Left colon (tissue), 2 donors: ENCODE data around the gene CARHSP1. TPM values are rescaled to one million over a fixed set of nuclear protein-coding genes. Genes with fewer than 3 reads are reported as not detected.
"Not testable (repeated sequence)": the region's sequence is repeated elsewhere in the genome, so short reads cannot be mapped to it uniquely, and the experiment has no call there.

ENCODE experiments used
- ATAC-seq: fragments of 200-7000 bp; cut with Tn5 transposase; one replicate; pipeline ENCODE4 v1.9.1; 2020; ENCODE audit warnings: mild to moderate bottlenecking, moderate library complexity
- DNase-seq, 2 donors: peaks; one replicate each; pipeline ENCODE4 v3.0.0-alpha.2; 2020
- intact Hi-C, 2 donors: fragments of 100-400 bp; cut with DNase I in 1 of 2; cut with micrococcal nuclease in 1 of 2; formaldehyde crosslinking; loops; one replicate each; pipeline versions ENCODE4 v1.11.2 to v1.14.0; 2022; cut with DNase I, micrococcal nuclease
- total RNA-seq, 2 donors: library from RNA; stranded (reverse); fragmentation: NEBNext Ultra II Directional; extraction: Animal tissue kit (Norgen Biotek cat#: 25700); gene quantifications; one replicate each; pipeline ENCODE4 v1.2.1, GENCODE V29; 2021
- donor health status: DM: no; HTN: no; CAD: no.
- donor health status: DM: yes; HTN: yes; CAD: no.

Gene CARHSP1
- total RNA-seq, 2 donors from 2014 or later, result 50.2 to 50.9 TPM

- DNase-seq, result no peak
- intact Hi-C loops, result no loop called here
- ATAC-seq, result no peak
Measured at GRCh38 chr16:8847623-8848022, 21.2 kb downstream of the CARHSP1 start.

- intact Hi-C loops, result no loop called here
- DNase-seq (no peak), ATAC-seq (no peak)
Measured at GRCh38 chr16:8847145-8847544, 21.7 kb downstream of the CARHSP1 start.

DNA sequence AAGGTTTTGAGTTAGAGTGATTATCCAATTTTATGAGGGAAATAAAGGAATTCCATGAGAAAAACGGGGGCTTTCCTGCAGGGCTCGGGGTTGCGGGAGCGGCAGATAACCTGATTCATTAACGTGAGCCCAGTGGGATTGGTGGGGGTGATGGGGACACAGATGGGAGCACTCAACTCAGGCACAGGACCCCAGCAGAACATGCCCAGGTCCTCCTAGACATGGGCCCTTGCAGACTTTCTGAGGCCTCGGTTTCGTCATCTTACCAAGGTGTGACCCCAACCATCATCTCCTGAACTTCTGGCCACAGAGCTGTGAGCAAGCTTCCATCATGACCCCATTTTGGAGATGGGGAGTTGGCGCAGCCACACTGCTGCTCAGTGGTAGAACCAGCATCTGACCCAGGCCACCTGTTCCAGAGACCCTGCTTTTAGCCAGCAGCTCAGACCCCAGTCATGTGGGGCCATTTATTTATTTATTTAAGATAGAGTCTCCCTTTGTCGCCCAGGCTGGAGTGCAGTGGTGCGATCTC is 22.3 kb downstream of the CARHSP1 start:
- ATAC-seq (no peak), DNase-seq (no peak)
- intact Hi-C loops, result no loop called here

DNA sequence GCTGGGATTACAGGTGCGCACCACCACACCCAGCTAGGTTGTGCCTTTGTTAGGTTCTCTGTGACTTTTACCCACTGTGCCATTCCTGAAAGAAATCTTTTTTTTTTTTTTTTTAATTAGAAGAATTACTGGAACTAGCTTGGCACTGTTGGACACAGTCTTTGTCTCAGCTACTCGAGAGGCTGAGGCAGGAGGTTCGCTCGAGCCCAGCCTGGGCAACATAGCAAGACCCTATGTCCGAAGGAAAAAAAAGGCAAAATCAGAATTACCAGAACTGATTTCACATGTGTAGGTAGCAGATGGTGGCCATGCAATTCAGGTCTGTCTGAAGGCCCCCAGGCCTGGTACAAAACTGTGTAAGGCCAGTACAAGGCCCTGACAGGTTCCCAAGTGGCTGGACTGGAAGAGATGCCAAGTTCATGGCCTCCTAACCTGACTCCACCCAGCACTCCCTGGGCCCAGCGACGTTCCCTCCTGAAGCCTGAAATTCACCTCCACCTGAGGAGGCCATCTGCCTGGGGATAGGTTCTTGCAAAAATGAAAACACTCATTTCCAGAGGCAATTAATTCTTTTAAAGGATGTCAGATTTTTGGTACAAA is 23.0 kb downstream of the CARHSP1 start:
- DNase-seq (no peak), ATAC-seq (no peak)
- intact Hi-C loops, result no loop called here

DNA sequence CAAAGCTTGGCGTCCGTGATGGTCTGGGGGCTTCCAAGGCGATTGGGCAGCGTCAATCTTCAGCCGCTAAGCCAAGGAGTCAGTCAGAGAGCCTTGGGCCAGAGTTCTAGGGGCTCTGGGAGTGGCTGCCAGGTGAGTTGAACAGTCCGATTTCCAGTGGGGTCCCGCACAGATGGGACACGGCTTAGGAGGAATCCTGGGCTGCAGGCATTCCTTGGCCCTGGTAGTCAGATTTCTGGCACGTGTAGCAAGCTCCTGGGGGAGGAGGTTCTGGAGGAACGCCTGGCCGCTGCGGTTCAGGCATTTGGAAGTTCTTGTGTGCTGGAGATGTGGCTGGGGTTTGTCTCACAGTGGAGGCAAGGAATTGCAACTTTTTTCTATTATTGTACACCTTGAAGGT is 25.5 kb downstream of the CARHSP1 start:
- DNase-seq, intact Hi-C loops, ATAC-seq: not testable (repeated sequence)

DNA sequence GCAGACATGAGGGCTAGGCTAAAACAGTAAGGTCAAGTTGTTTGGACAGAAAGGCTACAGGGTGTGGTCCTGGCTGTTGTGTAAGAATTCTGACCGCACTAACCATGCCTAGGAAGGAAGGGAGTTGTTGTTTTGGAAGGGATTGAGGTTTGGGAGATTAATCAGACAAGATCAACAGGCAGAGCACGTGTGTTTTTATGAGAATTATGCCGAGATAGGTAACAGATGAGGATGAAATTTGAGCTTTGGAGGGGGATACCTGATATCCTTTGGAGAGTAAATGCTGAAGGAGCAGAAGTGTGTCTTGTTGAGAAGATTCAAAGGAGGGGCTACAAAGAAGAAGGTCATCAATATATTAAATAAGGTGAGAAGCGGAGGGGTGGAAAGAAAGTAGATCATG is 26.8 kb downstream of the CARHSP1 start:
- intact Hi-C loops, ATAC-seq, DNase-seq: not testable (repeated sequence)

DNA sequence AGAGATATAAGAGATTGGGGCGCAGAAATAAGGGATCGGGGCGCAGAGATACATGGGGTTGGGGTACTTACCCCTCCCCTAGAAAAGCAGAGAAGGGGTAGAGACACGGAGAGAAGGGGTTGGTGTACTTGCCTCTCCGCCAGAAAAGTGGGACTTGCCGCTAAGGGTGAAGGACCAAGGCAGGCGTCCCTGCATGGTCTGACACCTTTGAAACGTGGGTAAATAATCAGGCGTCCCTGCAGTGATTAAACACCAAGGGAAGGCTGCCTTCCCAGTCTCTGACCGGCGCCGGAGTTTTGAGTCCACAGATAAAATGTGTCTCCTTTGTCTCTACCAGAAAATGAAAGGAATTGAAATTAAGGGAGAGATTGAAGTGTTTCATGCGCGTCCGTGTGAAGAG is 31.2 kb downstream of the CARHSP1 start:
- intact Hi-C loops, result not testable (repeated sequence)

GRCh38 chr16:8836797-8837196 is 32.0 kb downstream of the CARHSP1 start:
- DNase-seq, ATAC-seq, intact Hi-C loops: not testable (repeated sequence)

More for the DNA sequence above, 31.2 kb downstream of the CARHSP1 start:
- DNase-seq, ATAC-seq: not testable (repeated sequence)

DNA sequence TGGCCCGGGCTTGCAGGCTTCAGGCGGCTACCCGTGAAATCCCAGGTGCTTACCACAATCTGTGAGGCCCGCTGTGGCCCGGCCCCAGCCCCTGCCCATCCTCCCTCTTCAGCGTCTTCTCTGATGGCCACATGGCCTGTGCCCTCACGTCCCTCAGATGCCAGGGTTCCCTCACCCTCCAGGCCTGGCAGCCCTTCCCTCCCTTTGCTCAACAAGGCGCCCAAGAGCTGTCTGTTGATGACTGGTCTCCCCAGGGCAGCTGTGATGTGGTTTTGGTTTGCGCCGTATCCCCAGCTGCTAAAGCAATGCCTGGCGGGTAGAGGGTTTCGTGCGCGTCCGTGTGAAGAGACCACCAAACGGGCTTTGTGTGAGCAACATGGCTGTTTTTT is 36.1 kb downstream of the CARHSP1 start:
- intact Hi-C loops, result no loop called here
- ATAC-seq (no peak), DNase-seq (no peak)

GRCh38 chr16:8831871-8832716 is 36.7 kb downstream of the CARHSP1 start:
- ATAC-seq, result no peak
- DNase-seq, result no peak
- intact Hi-C loops, result no loop called here

DNA sequence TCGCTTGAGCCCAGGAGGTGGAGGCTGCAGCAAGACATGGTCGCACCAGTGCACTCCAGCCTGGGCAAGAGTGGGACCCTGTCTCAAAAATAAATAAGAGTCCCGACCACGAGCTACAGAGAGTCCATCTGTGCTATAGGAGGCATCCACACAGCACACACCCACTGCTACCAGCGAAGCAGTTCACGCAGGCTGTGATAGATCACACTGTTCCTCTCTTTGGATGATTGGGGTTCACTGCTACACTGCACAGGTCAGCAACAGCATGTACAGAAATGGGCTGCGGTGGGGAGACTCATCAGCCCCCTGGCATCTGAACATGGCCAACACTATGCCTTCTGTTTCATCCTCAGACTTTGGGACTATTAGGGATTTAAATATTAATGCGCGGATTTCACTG is 37.4 kb downstream of the CARHSP1 start:
- intact Hi-C loops, result no loop called here
- no peak for ATAC-seq

DNA sequence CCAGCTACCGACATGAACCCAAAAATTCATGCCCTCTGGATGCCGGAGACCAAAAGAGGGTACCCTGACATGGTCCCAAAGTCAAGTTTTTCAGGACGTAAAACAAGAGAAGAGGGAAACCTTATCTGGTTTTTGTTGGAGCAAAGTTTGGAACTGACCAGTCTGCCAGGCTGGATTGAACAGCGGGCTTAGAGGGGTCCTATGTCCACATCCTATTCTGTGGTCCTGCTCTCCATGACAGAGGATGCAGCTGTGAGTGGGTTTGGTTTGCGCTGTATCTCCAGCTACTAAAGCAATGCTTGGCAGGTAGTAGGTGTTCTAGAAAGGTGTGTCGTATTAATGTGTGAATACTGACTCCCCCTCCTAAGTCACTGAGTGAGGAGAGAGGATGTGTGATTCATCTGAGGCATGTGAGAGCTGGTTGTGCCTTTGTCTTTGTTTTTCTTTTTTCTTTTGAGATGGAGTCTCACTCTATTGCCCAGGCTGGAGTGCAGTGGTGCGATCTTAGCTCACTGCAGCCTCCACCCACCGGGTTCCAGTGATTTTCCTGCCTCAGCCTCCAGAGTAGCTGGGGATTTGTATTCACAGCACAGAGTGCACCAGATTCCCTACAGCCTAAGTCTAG is 40.2 kb downstream of the CARHSP1 start:
- DNase-seq (no peak), ATAC-seq (no peak)
- intact Hi-C loops, result no loop called here

More for the DNA sequence above, 37.4 kb downstream of the CARHSP1 start:
- DNase-seq, result no peak

GRCh38 chr16:8826278-8826879 is 42.4 kb downstream of the CARHSP1 start:
- ATAC-seq (no peak), DNase-seq (no peak)
- intact Hi-C loops, result no loop called here

DNA sequence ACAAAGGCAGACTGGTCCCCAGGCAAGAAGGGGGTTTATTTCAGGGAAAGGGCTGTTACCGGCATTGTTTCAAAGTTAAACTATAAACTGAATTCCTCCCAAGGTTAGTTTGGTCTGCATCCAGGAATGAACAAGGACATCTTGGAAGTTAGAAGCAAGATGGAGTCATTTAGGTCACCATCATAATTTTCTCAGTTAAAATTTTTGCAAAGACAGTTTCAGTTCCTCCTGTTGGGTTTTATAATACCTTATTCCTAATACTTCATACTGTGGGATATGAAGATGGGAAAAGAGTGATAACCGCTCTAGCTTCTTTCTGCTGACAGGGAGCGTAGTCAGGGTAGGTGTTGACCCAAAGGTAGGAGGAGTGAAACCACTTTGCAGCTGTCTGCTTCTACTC is 46.4 kb downstream of the CARHSP1 start:
- DNase-seq, result no peak
- intact Hi-C loops, result no loop called here
- no peak for ATAC-seq

GRCh38 chr16:8819411-8820034 is 49.3 kb downstream of the CARHSP1 start:
- DNase-seq (no peak), ATAC-seq (no peak)
- intact Hi-C loops, result no loop called here

DNA sequence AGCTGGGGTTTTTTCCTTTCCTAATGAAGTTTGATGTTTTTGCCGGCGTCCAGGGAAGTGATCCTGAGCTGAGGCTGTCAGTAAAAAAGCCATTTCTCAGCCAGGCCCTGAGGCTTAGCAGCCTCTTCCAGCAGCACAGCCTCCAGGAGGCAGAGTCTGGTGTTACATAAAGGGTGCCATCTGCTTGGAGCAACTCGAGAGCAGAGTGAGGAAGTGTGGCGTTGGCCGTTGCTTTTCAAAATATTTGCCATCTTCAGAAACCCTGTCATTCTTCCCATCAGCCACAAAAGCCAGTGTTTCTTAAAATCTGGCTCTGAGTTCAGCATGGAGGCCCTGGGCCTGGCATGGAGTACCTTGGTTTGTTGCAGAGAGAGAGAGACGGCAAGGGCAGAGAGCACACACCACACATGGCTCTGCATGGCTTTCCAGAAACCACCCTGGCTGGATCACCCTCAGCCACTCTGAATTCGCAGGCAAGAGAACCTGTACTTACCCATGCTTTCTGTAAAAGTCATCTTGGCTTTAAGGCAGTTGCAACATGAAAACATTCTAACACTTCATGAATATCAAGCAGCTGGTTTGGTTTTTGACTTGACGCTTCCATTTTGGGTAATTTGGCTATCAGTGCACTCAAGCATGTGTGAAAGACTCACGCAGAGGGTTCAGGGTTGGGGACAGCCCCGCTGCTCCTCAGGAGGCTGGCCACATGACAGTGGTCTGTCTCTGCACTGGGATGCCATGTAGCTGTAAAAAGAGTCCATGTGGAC is 50.1 kb downstream of the CARHSP1 start:
- intact Hi-C loops, result no loop called here
- ATAC-seq, result no peak

GRCh38 chr16:8816967-8817655 is 51.7 kb downstream of the CARHSP1 start:
- intact Hi-C loops, result no loop called here
- ATAC-seq, result no peak
- DNase-seq, result no peak

More for the DNA sequence above, 50.1 kb downstream of the CARHSP1 start:
- no peak for DNase-seq
